Smooth muscle cell (in vitro differentiated cells): ENCODE measurements around the gene NTRK1. TPM values are rescaled to one million over a fixed set of nuclear protein-coding genes. Genes with fewer than 3 reads are reported as not detected.

Experiments
- DNase-seq: peaks from one replicate; lab custom pipeline; 2025; ENCODE audit not compliant: unreplicated experiment; lab: John Stamatoyannopoulos, UW
- H2AFZ ChIP-seq: fragments of 200-600 bp; sonication (generic); 2 replicates; pipeline ENCODE4 v1.6.0; 2016; ENCODE audit warnings: antibody characterized with exemption, low read depth, mild to moderate bottlenecking
- H3F3A ChIP-seq: fragments of 200-600 bp; sonication (generic); 2 replicates; pipeline ENCODE4 v1.6.0; 2017; ENCODE audit warnings: antibody characterized with exemption, low read depth
- H3K27ac ChIP-seq: fragments of 200-600 bp; sonication (generic); 2 replicates; pipeline ENCODE4 v1.5.1; 2016; ENCODE audit warnings: low read depth, mild to moderate bottlenecking
- H3K27me3 ChIP-seq: fragments of 200-600 bp; sonication (generic); 2 replicates; pipeline ENCODE4 v1.6.1; 2016; ENCODE audit warnings: low read depth, mild to moderate bottlenecking
- H3K36me3 ChIP-seq: fragments of 200-600 bp; sonication (generic); 2 replicates; pipeline ENCODE4 v1.5.1; 2016; ENCODE audit warnings: low read depth
- H3K4me1 ChIP-seq: fragments of 200-600 bp; sonication (generic); 2 replicates; pipeline ENCODE4 v1.5.1; 2016; ENCODE audit warnings: low read depth
- H3K4me2 ChIP-seq: fragments of 200-600 bp; sonication (generic); 2 replicates; pipeline ENCODE4 v1.6.0; 2016; ENCODE audit warnings: mild to moderate bottlenecking
- H3K4me3 ChIP-seq: fragments of 200-600 bp; sonication (generic); 2 replicates; pipeline ENCODE4 v1.5.1; 2016; ENCODE audit warnings: mild to moderate bottlenecking
- H3K79me2 ChIP-seq: fragments of 200-600 bp; sonication (generic); 2 replicates; pipeline ENCODE4 v1.6.0; 2016; ENCODE audit warnings: low read depth, mild to moderate bottlenecking
- H3K9ac ChIP-seq: fragments of 200-600 bp; sonication (generic); 2 replicates; pipeline ENCODE4 v1.6.0; 2016; ENCODE audit warnings: low read depth
- H3K9me3 ChIP-seq: fragments of 200-600 bp; sonication (generic); replicated peaks from 2 replicates; pipeline ENCODE4 v1.5.1; 2016; ENCODE audit warnings: low read depth
- H4K20me1 ChIP-seq: fragments of 200-600 bp; sonication (generic); 2 replicates; pipeline ENCODE4 v1.6.0; 2016; ENCODE audit warnings: low read depth
- WGBS: methylation state at CpG from one replicate; pipeline ENCODE4 v1.1.7; 2016; ENCODE audit warnings: low lambda C conversion rate; 5-methylcytosine and 5-hydroxymethylcytosine counted together
- polyA plus RNA-seq: library from polyadenylated mRNA; unstranded; fragments of >200 nt; fragmentation: Nextera tagmentation; extraction: Ambion mirVana; gene quantifications from 2 replicates; pipeline ENCODE4 v1.2.1, GENCODE V29; 2016
- total RNA-seq: library from RNA; depleted of rRNA; stranded (reverse); fragments of >200 nt; gene quantifications from 2 replicates; pipeline ENCODE4 v1.2.3, GENCODE V29; 2014
- TF ChIP-seq, protein P1 (sequence below): fragments of 200-600 bp; sonication (generic); IDR thresholded peaks from 2 replicates; pipeline ENCODE4 v1.5.1; 2017; ENCODE audit warnings: borderline replicate concordance, mild to moderate bottlenecking, antibody characterized with exemption; ENCODE audit not compliant: insufficient read depth, poor library complexity, severe bottlenecking

Gene NTRK1
- total and polyA plus RNA-seq, 2 experiments from 2014 or later = 0.85 to 3.6 TPM

DNA sequence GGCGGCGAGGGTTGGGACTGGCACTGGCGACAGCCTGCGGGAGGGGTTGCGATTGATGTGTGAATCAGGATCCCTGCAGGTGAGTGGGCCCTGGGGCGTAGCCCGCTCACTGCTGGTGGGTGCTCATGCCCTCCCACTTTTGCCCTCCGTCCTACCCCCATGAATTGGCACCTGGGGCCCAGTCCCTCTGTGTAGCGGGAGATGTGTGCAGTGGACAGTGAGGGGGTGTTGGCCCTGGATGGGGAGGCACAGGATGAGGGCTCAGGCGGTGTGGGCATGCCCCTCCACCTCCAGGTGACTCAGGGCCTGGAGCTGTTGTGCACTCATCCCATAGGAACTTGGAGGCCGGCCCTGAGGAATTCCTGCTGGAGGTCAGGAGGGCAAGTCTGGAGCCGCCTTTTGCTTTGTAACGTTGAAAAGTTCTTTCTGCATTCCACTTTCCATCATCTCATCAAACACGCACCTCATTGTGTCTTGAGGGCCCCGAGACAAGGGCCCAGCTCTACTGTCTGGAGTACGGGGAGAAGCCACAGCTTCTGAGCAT is 35.9 kb downstream of the NTRK1 start:
- H3F3A ChIP-seq = peaks cover 4% of the 10 kb centered on the region
- no peak overlapping the region for H3K4me3 ChIP-seq
- H3K27me3 ChIP-seq = no peaks in the 10 kb centered on the region
- 64% methylated on average over 16 of the region's 16 CpGs for WGBS
- no peaks in the 10 kb centered on the region for H3K9me3 ChIP-seq
- peak overlapping the region; percentile 80 for H3K27ac ChIP-seq
- H3K4me2 ChIP-seq = peak overlapping the region; percentile 76
- H3K79me2 ChIP-seq = no peaks in the 10 kb centered on the region
- H3K9ac ChIP-seq = no peak overlapping the region
- H4K20me1 ChIP-seq = no peaks in the 10 kb centered on the region
- no peak for DNase-seq
- peaks cover 8% of the 10 kb centered on the region for H3K4me1 ChIP-seq
- TF ChIP-seq, protein P1, sequence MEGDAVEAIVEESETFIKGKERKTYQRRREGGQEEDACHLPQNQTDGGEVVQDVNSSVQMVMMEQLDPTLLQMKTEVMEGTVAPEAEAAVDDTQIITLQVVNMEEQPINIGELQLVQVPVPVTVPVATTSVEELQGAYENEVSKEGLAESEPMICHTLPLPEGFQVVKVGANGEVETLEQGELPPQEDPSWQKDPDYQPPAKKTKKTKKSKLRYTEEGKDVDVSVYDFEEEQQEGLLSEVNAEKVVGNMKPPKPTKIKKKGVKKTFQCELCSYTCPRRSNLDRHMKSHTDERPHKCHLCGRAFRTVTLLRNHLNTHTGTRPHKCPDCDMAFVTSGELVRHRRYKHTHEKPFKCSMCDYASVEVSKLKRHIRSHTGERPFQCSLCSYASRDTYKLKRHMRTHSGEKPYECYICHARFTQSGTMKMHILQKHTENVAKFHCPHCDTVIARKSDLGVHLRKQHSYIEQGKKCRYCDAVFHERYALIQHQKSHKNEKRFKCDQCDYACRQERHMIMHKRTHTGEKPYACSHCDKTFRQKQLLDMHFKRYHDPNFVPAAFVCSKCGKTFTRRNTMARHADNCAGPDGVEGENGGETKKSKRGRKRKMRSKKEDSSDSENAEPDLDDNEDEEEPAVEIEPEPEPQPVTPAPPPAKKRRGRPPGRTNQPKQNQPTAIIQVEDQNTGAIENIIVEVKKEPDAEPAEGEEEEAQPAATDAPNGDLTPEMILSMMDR = no peak
- H2AFZ ChIP-seq = no peak overlapping the region
- H3K36me3 ChIP-seq = no peaks in the 10 kb centered on the region

DNA sequence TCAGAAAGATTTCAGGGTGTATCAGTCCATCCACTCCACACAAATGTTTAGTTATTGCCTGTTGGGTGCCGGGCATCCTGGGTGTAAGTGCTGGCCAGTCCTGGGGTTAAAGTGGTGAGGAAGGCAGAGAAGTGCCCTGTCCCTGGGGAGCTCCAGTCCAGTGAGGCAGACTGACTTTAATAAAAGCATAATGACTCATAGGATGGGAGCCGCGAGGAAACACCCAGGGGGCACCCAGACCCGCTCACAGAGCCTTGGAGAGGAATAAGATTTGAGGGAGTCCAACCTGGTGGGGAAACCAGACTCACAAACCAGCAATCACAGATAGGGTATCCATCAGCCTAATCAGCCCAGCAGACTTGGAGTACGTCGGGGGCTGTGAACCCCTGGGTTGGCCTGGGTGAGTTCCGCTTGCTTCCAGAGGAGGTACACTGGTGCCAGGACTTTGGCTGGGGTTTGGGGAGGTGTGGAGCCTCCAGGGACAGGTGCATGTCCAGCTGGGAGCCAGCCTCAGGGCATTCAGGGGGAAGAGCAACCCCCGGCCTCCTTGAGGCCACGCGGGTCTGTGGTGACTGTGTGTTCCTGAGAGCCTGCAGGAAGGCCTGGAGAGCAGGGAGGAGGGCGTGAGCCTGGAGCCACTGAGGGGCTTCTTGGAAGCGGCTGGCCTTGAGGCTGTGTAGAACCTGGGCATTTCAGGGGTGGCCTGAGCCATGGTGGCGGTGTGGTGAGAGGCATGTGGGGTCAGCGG is 36.6 kb downstream of the NTRK1 start:
- H3K4me1 ChIP-seq = peaks cover 8% of the 10 kb centered on the region
- DNase-seq = no peak
- H3K4me3 ChIP-seq = no peak overlapping the region
- no peaks in the 10 kb centered on the region for H3K9me3 ChIP-seq
- peak overlapping the region; percentile 80 for H3K27ac ChIP-seq
- no peaks in the 10 kb centered on the region for H3K79me2 ChIP-seq
- TF ChIP-seq, protein P1 = no peak
- H3K9ac ChIP-seq = no peak overlapping the region
- H2AFZ ChIP-seq = no peak overlapping the region
- no peaks in the 10 kb centered on the region for H4K20me1 ChIP-seq
- H3K27me3 ChIP-seq = no peaks in the 10 kb centered on the region
- H3K4me2 ChIP-seq = peak overlapping the region; percentile 76
- no peaks in the 10 kb centered on the region for H3K36me3 ChIP-seq
- 67% methylated on average over 14 of the region's 14 CpGs for WGBS
- peaks cover 4% of the 10 kb centered on the region for H3F3A ChIP-seq

DNA sequence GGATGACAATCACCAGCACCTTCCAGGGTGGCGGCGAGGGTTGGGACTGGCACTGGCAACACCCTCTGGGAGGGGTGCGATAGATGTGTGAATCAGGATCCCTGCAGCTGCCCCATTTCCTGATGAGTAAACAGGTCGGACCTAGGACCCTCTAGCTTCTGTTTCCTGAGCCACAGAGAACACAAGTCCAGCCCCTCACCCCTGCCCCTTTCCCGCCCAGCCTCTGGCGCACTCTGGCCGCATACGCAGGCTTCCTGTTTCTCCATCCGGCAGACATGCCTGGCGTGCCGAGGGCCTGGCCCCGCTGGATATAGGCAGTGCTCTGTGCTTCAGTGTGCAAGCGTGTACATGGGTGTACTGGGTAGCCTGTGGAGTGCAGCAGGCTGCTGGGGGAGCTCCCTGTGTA is 37.5 kb downstream of the NTRK1 start:
- WGBS = 56% methylated on average over 13 of the region's 13 CpGs

More for the DNA sequence above, 37.5 kb downstream of the NTRK1 start:
- Histone ChIP-seq H3K4me3 (no peak overlapping the region), H3K4me1 (peaks cover 8% of the 10 kb centered on the region), H3K9ac (no peak overlapping the region), H3K27me3 (no peaks in the 10 kb centered on the region), H3K9me3 (no peaks in the 10 kb centered on the region), H3K79me2 (no peaks in the 10 kb centered on the region), H3K27ac (no peak overlapping the region), H2AFZ (no peak overlapping the region), H3F3A (peaks cover 4% of the 10 kb centered on the region), H3K4me2 (no peak overlapping the region), H4K20me1 (no peaks in the 10 kb centered on the region), H3K36me3 (no peaks in the 10 kb centered on the region)
- DNase-seq = no peak
- TF ChIP-seq, protein P1 = no peak
